GM23248 (cell line): ENCODE results near the gene XXYLT1.

Source experiments
- EZH2 ChIP-seq: fragments of 200-600 bp; sonication (generic); IDR thresholded peaks from 2 replicates; pipeline ENCODE4 v1.6.1; 2018; ENCODE audit warnings: antibody characterized with exemption, mild to moderate bottlenecking; ENCODE audit not compliant: insufficient read depth, poor library complexity, severe bottlenecking
- EZH2phosphoT487 ChIP-seq: fragments of 200-600 bp; sonication (generic); IDR thresholded peaks from 2 replicates; pipeline ENCODE4 v1.6.1; 2018; ENCODE audit warnings: antibody characterized with exemption, moderate library complexity, mild to moderate bottlenecking, low read depth; ENCODE audit not compliant: insufficient read depth

- TF ChIP-seq EZH2 (no peak), EZH2phosphoT487 (no peak)
Observed at GRCh38 chr3:195274259-195274966, 3.5 kb upstream of the XXYLT1 start.
